Measurements from ENCODE around the gene CATSPERD.

The CATSPERD gene

GRCh38 chr19:5694167-5694955 lies 26.1 kb upstream of the CATSPERD start:
- H2AFZ ChIP-seq (ENCODE audit: insufficient read depth, low read length, poor library complexity): no peak overlapping the region
- peaks cover 31% of the 10 kb centered on the region for H3K79me2 ChIP-seq (ENCODE audit: control insufficient read depth, insufficient read depth, low read length, poor library complexity)
- no peak overlapping the region for H3K18ac ChIP-seq (ENCODE audit: low read length)
- H4K8ac ChIP-seq (ENCODE audit: low read depth, low read length): no peak overlapping the region
- no peak overlapping the region for H2AK5ac ChIP-seq (ENCODE audit: low read length)
- H4K91ac ChIP-seq (ENCODE audit: low read depth, low read length): no peak overlapping the region
- no peaks in the 10 kb centered on the region for H3K27me3 ChIP-seq (ENCODE audit: insufficient read depth, low read length)
- peaks cover 6 to 8% of the 10 kb centered on the region in 2 experiments for H3K4me1 ChIP-seq (ENCODE audit: control insufficient read depth in 1 of 2, insufficient read depth in 2 of 2, low read length in 2 of 2)
- H3K4ac ChIP-seq (ENCODE audit: low read depth, low read length): peak overlapping the region; percentile 31
- WGBS (ENCODE audit: extremely low coverage, insufficient coverage, insufficient read length): no CpG with 5 or more reads among the region's 45 CpGs
- H2BK5ac ChIP-seq (ENCODE audit: low read depth, low read length, poor library complexity): no peak overlapping the region
- H2BK12ac ChIP-seq (ENCODE audit: low read length): no peak overlapping the region
- H3K79me1 ChIP-seq (ENCODE audit: low read length): peaks cover 7% of the 10 kb centered on the region
- H3K27ac ChIP-seq (ENCODE audit: low read depth, low read length): no peak overlapping the region
- no peak overlapping the region for H3K9ac ChIP-seq (ENCODE audit: low read length)
- no peak overlapping the region for H3K14ac ChIP-seq (ENCODE audit: low read length)
- H3K4me2 ChIP-seq (ENCODE audit: low read length): no peak overlapping the region
- no peak overlapping the region for H3K23ac ChIP-seq (ENCODE audit: low read length)
- no peaks in the 10 kb centered on the region for H3K9me3 ChIP-seq (ENCODE audit: insufficient read depth, low read depth, low read length)
- peaks cover 75 to 76% of the 10 kb centered on the region in 2 experiments for H3K36me3 ChIP-seq (ENCODE audit: control insufficient read depth in 1 of 2, insufficient read depth in 2 of 2, low read length in 2 of 2)
- no peak for DNase-seq
- no peak overlapping the region for H3K4me3 ChIP-seq (ENCODE audit: low read depth, low read length)
- no peak overlapping the region for H2BK120ac ChIP-seq (ENCODE audit: insufficient read depth, low read length, poor library complexity)
- no peak overlapping the region for H4K12ac ChIP-seq (ENCODE audit: low read depth, low read length)

- H3K14ac ChIP-seq (ENCODE audit: low read length): no peak overlapping the region
- no CpG with 5 or more reads among the region's 8 CpGs for WGBS (ENCODE audit: extremely low coverage, insufficient coverage, insufficient read length)
- H2AFZ ChIP-seq (ENCODE audit: insufficient read depth, low read length, poor library complexity): no peak overlapping the region
- H3K4ac ChIP-seq (ENCODE audit: low read depth, low read length): peak overlapping the region; percentile 8
- no peak overlapping the region for H2BK5ac ChIP-seq (ENCODE audit: low read depth, low read length, poor library complexity)
- H3K79me1 ChIP-seq (ENCODE audit: low read length): peaks cover 7% of the 10 kb centered on the region
- H3K4me1 ChIP-seq (ENCODE audit: control insufficient read depth in 1 of 2, insufficient read depth in 2 of 2, low read length in 2 of 2): peaks cover 4 to 8% of the 10 kb centered on the region in 2 experiments
- H3K18ac ChIP-seq (ENCODE audit: low read length): no peak overlapping the region
- H3K9me3 ChIP-seq (ENCODE audit: insufficient read depth, low read depth, low read length): no peaks in the 10 kb centered on the region
- no peak overlapping the region for H2AK5ac ChIP-seq (ENCODE audit: low read length)
- H3K27me3 ChIP-seq (ENCODE audit: insufficient read depth, low read length): no peaks in the 10 kb centered on the region
- no peak overlapping the region for H3K27ac ChIP-seq (ENCODE audit: low read depth, low read length)
- H3K4me2 ChIP-seq (ENCODE audit: low read length): no peak overlapping the region
- H3K4me3 ChIP-seq (ENCODE audit: low read depth, low read length): no peak overlapping the region
- H4K91ac ChIP-seq (ENCODE audit: low read depth, low read length): no peak overlapping the region
- H4K12ac ChIP-seq (ENCODE audit: low read depth, low read length): no peak overlapping the region
- no peak overlapping the region for H4K8ac ChIP-seq (ENCODE audit: low read depth, low read length)
- H3K9ac ChIP-seq (ENCODE audit: low read length): no peak overlapping the region
- peaks cover 31% of the 10 kb centered on the region for H3K79me2 ChIP-seq (ENCODE audit: control insufficient read depth, insufficient read depth, low read length, poor library complexity)
- no peak for DNase-seq
- H2BK12ac ChIP-seq (ENCODE audit: low read length): no peak overlapping the region
- peaks cover 76 to 79% of the 10 kb centered on the region in 2 experiments for H3K36me3 ChIP-seq (ENCODE audit: control insufficient read depth in 1 of 2, insufficient read depth in 2 of 2, low read length in 2 of 2)
- no peak overlapping the region for H3K23ac ChIP-seq (ENCODE audit: low read length)
- H2BK120ac ChIP-seq (ENCODE audit: insufficient read depth, low read length, poor library complexity): no peak overlapping the region
Measured at GRCh38 chr19:5694956-5695648, 25.3 kb upstream of the CATSPERD start.

- H3K36me3 ChIP-seq (ENCODE audit: control insufficient read depth in 1 of 2, insufficient read depth in 2 of 2, low read length in 2 of 2): peaks cover 82 to 85% of the 10 kb centered on the region in 2 experiments
- H2BK5ac ChIP-seq (ENCODE audit: low read depth, low read length, poor library complexity): no peak overlapping the region
- no peak overlapping the region for H3K27ac ChIP-seq (ENCODE audit: low read depth, low read length)
- no peak overlapping the region for H4K91ac ChIP-seq (ENCODE audit: low read depth, low read length)
- H3K79me1 ChIP-seq (ENCODE audit: low read length): peaks cover under 1% of the 10 kb centered on the region
- peaks cover 4 to 8% of the 10 kb centered on the region in 2 experiments for H3K4me1 ChIP-seq (ENCODE audit: control insufficient read depth in 1 of 2, insufficient read depth in 2 of 2, low read length in 2 of 2)
- no peaks in the 10 kb centered on the region for H3K27me3 ChIP-seq (ENCODE audit: insufficient read depth, low read length)
- H3K14ac ChIP-seq (ENCODE audit: low read length): no peak overlapping the region
- peaks cover 2% of the 10 kb centered on the region for H3K9me3 ChIP-seq (ENCODE audit: insufficient read depth, low read depth, low read length)
- H3K4me2 ChIP-seq (ENCODE audit: low read length): no peak overlapping the region
- H2BK12ac ChIP-seq (ENCODE audit: low read length): no peak overlapping the region
- H4K8ac ChIP-seq (ENCODE audit: low read depth, low read length): no peak overlapping the region
- no peak overlapping the region for H3K23ac ChIP-seq (ENCODE audit: low read length)
- no peak overlapping the region for H3K9ac ChIP-seq (ENCODE audit: low read length)
- H3K18ac ChIP-seq (ENCODE audit: low read length): no peak overlapping the region
- H3K4me3 ChIP-seq (ENCODE audit: low read depth, low read length): no peak overlapping the region
- H2BK120ac ChIP-seq (ENCODE audit: insufficient read depth, low read length, poor library complexity): no peak overlapping the region
- H4K12ac ChIP-seq (ENCODE audit: low read depth, low read length): no peak overlapping the region
- peaks cover 25% of the 10 kb centered on the region for H3K79me2 ChIP-seq (ENCODE audit: control insufficient read depth, insufficient read depth, low read length, poor library complexity)
- DNase-seq: no peak
- H2AK5ac ChIP-seq (ENCODE audit: low read length): no peak overlapping the region
- H2AFZ ChIP-seq (ENCODE audit: insufficient read depth, low read length, poor library complexity): no peak overlapping the region
- no CpG with 5 or more reads among the region's 28 CpGs for WGBS (ENCODE audit: extremely low coverage, insufficient coverage, insufficient read length)
- H3K4ac ChIP-seq (ENCODE audit: low read depth, low read length): no peak overlapping the region
Measured at GRCh38 chr19:5695649-5696195, 24.7 kb upstream of the CATSPERD start.

GRCh38 chr19:5696196-5697021 lies 24.0 kb upstream of the CATSPERD start:
- H3K79me2 ChIP-seq (ENCODE audit: control insufficient read depth, insufficient read depth, low read length, poor library complexity): peaks cover 18% of the 10 kb centered on the region
- no peak overlapping the region for H3K14ac ChIP-seq (ENCODE audit: low read length)
- H3K9ac ChIP-seq (ENCODE audit: low read length): no peak overlapping the region
- no peaks in the 10 kb centered on the region for H3K79me1 ChIP-seq (ENCODE audit: low read length)
- no peak overlapping the region for H3K4me2 ChIP-seq (ENCODE audit: low read length)
- no peak for DNase-seq
- no peak overlapping the region for H3K4ac ChIP-seq (ENCODE audit: low read depth, low read length)
- no peak overlapping the region for H4K8ac ChIP-seq (ENCODE audit: low read depth, low read length)
- H4K12ac ChIP-seq (ENCODE audit: low read depth, low read length): no peak overlapping the region
- no peak overlapping the region for H3K4me3 ChIP-seq (ENCODE audit: low read depth, low read length)
- peaks cover 7% of the 10 kb centered on the region for H3K9me3 ChIP-seq (ENCODE audit: insufficient read depth, low read depth, low read length)
- H2AK5ac ChIP-seq (ENCODE audit: low read length): no peak overlapping the region
- H3K27me3 ChIP-seq (ENCODE audit: insufficient read depth, low read length): no peaks in the 10 kb centered on the region
- H3K27ac ChIP-seq (ENCODE audit: low read depth, low read length): no peak overlapping the region
- no peak overlapping the region for H2BK5ac ChIP-seq (ENCODE audit: low read depth, low read length, poor library complexity)
- no peak overlapping the region for H2AFZ ChIP-seq (ENCODE audit: insufficient read depth, low read length, poor library complexity)
- H3K23ac ChIP-seq (ENCODE audit: low read length): no peak overlapping the region
- H3K36me3 ChIP-seq (ENCODE audit: control insufficient read depth in 1 of 2, insufficient read depth in 2 of 2, low read length in 2 of 2): peaks cover 85 to 89% of the 10 kb centered on the region in 2 experiments
- WGBS (ENCODE audit: extremely low coverage, insufficient coverage, insufficient read length): no CpG with 5 or more reads among the region's 42 CpGs
- H2BK120ac ChIP-seq (ENCODE audit: insufficient read depth, low read length, poor library complexity): no peak overlapping the region
- peaks cover 4 to 7% of the 10 kb centered on the region in 2 experiments for H3K4me1 ChIP-seq (ENCODE audit: control insufficient read depth in 1 of 2, insufficient read depth in 2 of 2, low read length in 2 of 2)
- no peak overlapping the region for H4K91ac ChIP-seq (ENCODE audit: low read depth, low read length)
- H3K18ac ChIP-seq (ENCODE audit: low read length): no peak overlapping the region
- no peak overlapping the region for H2BK12ac ChIP-seq (ENCODE audit: low read length)

All from trophoblast cell (in vitro differentiated cells and primary cell).